ENCODE results near the gene KIF16B.

- TF ChIP-seq CTCF (IDR thresholded peaks at IDR 0.05; ENCODE audit: poor library complexity) = no peak
- no peak for TF ChIP-seq EZH2phosphoT487 (IDR thresholded peaks at IDR 0.05; ENCODE audit: low read depth, severe bottlenecking, unreplicated experiment)
- TF ChIP-seq EZH2 (IDR thresholded peaks at IDR 0.05; ENCODE audit: borderline replicate concordance) = no peak
Measured at GRCh38 chr20:16432466-16433292, 140.6 kb downstream of the KIF16B start.

All from hepatocyte (in vitro differentiated cells).